SK-N-SH (cell line): ENCODE data around the gene PPDPF. TPM values are rescaled to one million over a fixed set of nuclear protein-coding genes. Genes with fewer than 3 reads are reported as not detected.

ENCODE experiments used
- CTCF ChIA-PET: fragments of 300-600, 350-600 bp; formaldehyde crosslinking; extraction: SDS; loops from one replicate; lab custom pipeline; 2021; lab: Yijun Ruan, JAX
- POLR2A ChIA-PET: fragments of 350-600 bp; sonication (Branson Sonifier 250); formaldehyde crosslinking; extraction: SDS; loops from one replicate; lab custom pipeline; 2020; ENCODE audit warnings: antibody characterized with exemption, inconsistent platforms; lab: Yijun Ruan, JAX
- DNase-seq: peaks from one replicate; pipeline ENCODE4 v3.0.0; 2012
- H2AFZ ChIP-seq: fragments of 200-600 bp; sonication (generic); 2 replicates; pipeline ENCODE4 v1.8.1; 2016; ENCODE audit warnings: antibody characterized with exemption, mild to moderate bottlenecking, low read depth
- H3F3A ChIP-seq: fragments of 200-600 bp; sonication (generic); replicated peaks from 2 replicates; pipeline ENCODE3; 2016; ENCODE audit warnings: antibody characterized with exemption, mild to moderate bottlenecking; ENCODE audit not compliant: insufficient read depth
- H3K27ac ChIP-seq, 2 experiments: fragments of 200-500 bp in 1 of 2; fragments of 200-600 bp in 1 of 2; sonication (Bioruptor generic) in 1 of 2; sonication (generic), shearing (Covaris generic) in 1 of 2; 2 replicates each; pipeline versions ENCODE4 v1.5.1 to v1.6.1; 2014 to 2016; ENCODE audit warnings: low read depth in 2 of 2, inconsistent platforms in 1 of 2, low read length in 1 of 2, mild to moderate bottlenecking in 1 of 2, mixed read lengths in 1 of 2
- H3K27me3 ChIP-seq: fragments of 200-600 bp; sonication (generic), shearing (Covaris generic); 2 replicates; pipeline ENCODE4 v1.6.1; 2016; ENCODE audit warnings: mixed run types; ENCODE audit not compliant: insufficient read depth
- H3K36me3 ChIP-seq, 2 experiments: fragments of 200-500 bp in 1 of 2; fragments of 200-600 bp in 1 of 2; sonication (Bioruptor generic) in 1 of 2; sonication (generic) in 1 of 2; replicated peaks in 1 of 2; 2 replicates each; pipeline versions ENCODE3 to v1.5.1; 2014 to 2016; ENCODE audit warnings: low read length in 1 of 2, mild to moderate bottlenecking in 1 of 2; ENCODE audit not compliant: insufficient read depth in 2 of 2, control insufficient read depth in 1 of 2
- H3K4me1 ChIP-seq, 2 experiments: fragments of 200-500 bp in 1 of 2; fragments of 200-600 bp in 1 of 2; sonication (Bioruptor generic) in 1 of 2; sonication (generic), shearing (Covaris generic) in 1 of 2; 2 replicates each; pipeline versions ENCODE4 v1.5.1 to v1.6.1; 2014 to 2016; ENCODE audit warnings: low read depth in 1 of 2, low read length in 1 of 2, mixed run types in 1 of 2; ENCODE audit not compliant: insufficient read depth in 2 of 2, control insufficient read depth in 1 of 2
- H3K4me2 ChIP-seq: fragments of 200-600 bp; sonication (generic), shearing (Covaris generic); 2 replicates; pipeline ENCODE4 v1.6.1; 2017; ENCODE audit warnings: mixed run types
- H3K4me3 ChIP-seq, 2 experiments: fragments of 200-500 bp in 1 of 2; fragments of 200-600 bp in 1 of 2; sonication (Bioruptor generic) in 1 of 2; sonication (generic), shearing (Covaris generic) in 1 of 2; 2 replicates each; pipeline versions ENCODE4 v1.5.1 to v1.8.1; 2014 to 2016; ENCODE audit warnings: low read depth in 2 of 2, inconsistent platforms in 1 of 2, low read length in 1 of 2, mild to moderate bottlenecking in 1 of 2, mixed read lengths in 1 of 2, moderate library complexity in 1 of 2
- H3K79me2 ChIP-seq: fragments of 200-600 bp; sonication (generic); 2 replicates; pipeline ENCODE4 v1.8.1; 2017; ENCODE audit warnings: mild to moderate bottlenecking; ENCODE audit not compliant: insufficient read depth
- H3K9ac ChIP-seq: fragments of 200-600 bp; sonication (generic); 2 replicates; pipeline ENCODE4 v1.6.1; 2017; ENCODE audit warnings: mixed run types
- H3K9me2 ChIP-seq: fragments of 200-600 bp; sonication (generic); 2 replicates; pipeline ENCODE4 v1.6.1; 2017; ENCODE audit warnings: mixed run types
- H3K9me3 ChIP-seq: fragments of 200-600 bp; sonication (generic); 2 replicates; pipeline ENCODE4 v1.6.1; 2017; ENCODE audit warnings: mixed run types, mild to moderate bottlenecking, moderate library complexity
- H4K20me1 ChIP-seq: fragments of 200-600 bp; sonication (generic); 2 replicates; pipeline ENCODE4 v1.6.1; 2017; ENCODE audit warnings: mild to moderate bottlenecking, mixed run types; ENCODE audit not compliant: insufficient read depth
- CHD2 ChIP-seq: fragments of 150-350 bp; IDR thresholded peaks from 2 replicates; pipeline ENCODE4 v1.6.1; 2018; ENCODE audit warnings: low read length; ENCODE audit not compliant: partially characterized antibody
- CTCF ChIP-seq: fragments of 200-600 bp; sonication (generic); IDR thresholded peaks from 2 replicates; pipeline ENCODE4 v1.6.1; 2017; ENCODE audit warnings: antibody characterized with exemption, mild to moderate bottlenecking, moderate library complexity
- ELF1 ChIP-seq: IDR thresholded peaks from 2 replicates; pipeline ENCODE4 v1.4.0; 2012
- EP300 ChIP-seq, 2 experiments: IDR thresholded peaks; 2 replicates each; pipeline versions ENCODE4 v1.4.0 to v1.6.1; 2012; ENCODE audit warnings: borderline replicate concordance in 1 of 2, low read depth in 1 of 2, low read length in 1 of 2
- EZH2phosphoT487 ChIP-seq: fragments of 200-600 bp; sonication (generic); IDR thresholded peaks from 2 replicates; pipeline ENCODE4 v1.6.1; 2017; ENCODE audit warnings: low read depth, mixed run types, mild to moderate bottlenecking, antibody characterized with exemption, moderate library complexity, borderline replicate concordance
- FOSL2 ChIP-seq: IDR thresholded peaks from 2 replicates; pipeline ENCODE4 v1.4.0; 2012; ENCODE audit warnings: low read depth, mild to moderate bottlenecking, moderate library complexity, borderline replicate concordance
- GATA2 ChIP-seq: sonication (generic); formaldehyde crosslinking; IDR thresholded peaks from 2 replicates; pipeline ENCODE4 v1.5.0; 2020; ENCODE audit warnings: mild to moderate bottlenecking, missing genetic modification reagents
- JUND ChIP-seq: IDR thresholded peaks from 2 replicates; pipeline ENCODE4 v1.4.0; 2012
- NRF1 ChIP-seq: IDR thresholded peaks from 2 replicates; pipeline ENCODE4 v1.6.1; 2012; ENCODE audit warnings: low read depth, mild to moderate bottlenecking, low read length
- RAD21 ChIP-seq: IDR thresholded peaks from 2 replicates; pipeline ENCODE4 v1.6.1; 2012; ENCODE audit warnings: mild to moderate bottlenecking, low read length
- TCF12 ChIP-seq: IDR thresholded peaks from 2 replicates; pipeline ENCODE4 v1.4.0; 2012
- TEAD4 ChIP-seq: IDR thresholded peaks from 2 replicates; pipeline ENCODE4 v1.4.0; 2012; ENCODE audit warnings: mild to moderate bottlenecking, borderline replicate concordance; ENCODE audit not compliant: insufficient read depth
- ZBTB33 ChIP-seq: IDR thresholded peaks from 2 replicates; pipeline ENCODE4 v1.4.0; 2012; ENCODE audit warnings: low read depth, borderline replicate concordance
- WGBS: methylation state at CpG from one replicate; pipeline ENCODE4 v1.1.6; 2017; ENCODE audit warnings: low lambda C conversion rate; 5-methylcytosine and 5-hydroxymethylcytosine counted together
- polyA plus RNA-seq, 3 experiments: library from polyadenylated mRNA; depleted of rRNA; stranded (reverse); fragments of >200 nt; gene quantifications; 2 replicates each; pipeline ENCODE4 v1.2.3, GENCODE V29; 2012
- TF ChIP-seq, protein P1 (sequence below): IDR thresholded peaks from 2 replicates; pipeline ENCODE4 v1.4.0; 2012; ENCODE audit warnings: low read depth, borderline replicate concordance
- TF ChIP-seq, protein P2 (sequence below): IDR thresholded peaks from 2 replicates; pipeline ENCODE4; 2012
- TF ChIP-seq, protein P3 (sequence below): IDR thresholded peaks from 2 replicates; pipeline ENCODE4 v1.6.1; 2012; ENCODE audit warnings: mild to moderate bottlenecking, low read depth, low read length, moderate library complexity

The PPDPF gene
- polyA plus RNA-seq, 1 of the 3 experiments (the other 2 are of a cell fraction), result 71.4 TPM

DNA sequence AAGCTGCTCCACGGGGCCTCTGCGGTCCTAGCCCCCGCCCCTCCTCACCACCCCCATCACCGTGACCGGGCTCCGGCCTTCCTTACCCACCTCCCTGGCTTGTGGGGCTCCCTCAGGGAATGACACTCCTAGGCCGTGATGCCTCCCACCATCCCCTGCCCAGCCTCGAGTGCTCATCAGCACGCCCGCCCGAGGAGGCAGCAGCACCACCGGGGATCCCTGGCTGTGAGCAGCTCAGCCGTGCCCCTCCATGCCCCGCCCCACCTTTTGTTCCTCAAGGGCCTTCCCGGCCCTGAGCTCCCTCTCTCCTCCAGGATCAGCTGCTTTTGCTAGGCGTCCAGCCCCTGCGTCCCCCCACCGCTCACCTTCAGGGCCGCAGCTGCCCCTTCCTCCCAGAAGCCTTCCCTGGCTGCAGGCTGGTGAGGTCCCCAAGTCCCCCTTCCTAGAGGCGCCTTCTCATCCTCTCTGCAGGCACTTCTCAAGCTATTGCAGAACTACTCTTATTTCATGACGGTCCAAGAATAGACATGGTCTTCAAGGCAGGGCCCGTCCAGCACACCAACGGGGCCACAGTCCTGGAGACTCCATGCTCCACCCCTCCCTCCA is 36.4 kb downstream of the PPDPF start:
- H3K36me3 ChIP-seq, result peaks cover 0 to 11% of the 10 kb centered on the region in 2 experiments
- peaks cover 7% of the 10 kb centered on the region for H3F3A ChIP-seq
- H3K79me2 ChIP-seq, result no peaks in the 10 kb centered on the region
- WGBS, result 91% methylated on average over 16 of the region's 23 CpGs
- H3K4me3 ChIP-seq, result no peak overlapping the region
- no peak for TF ChIP-seq ZBTB33
- TF ChIP-seq RAD21, result no peak
- no peak for TF ChIP-seq EZH2phosphoT487
- TF ChIP-seq CHD2, result no peak
- TF ChIP-seq, protein P1, sequence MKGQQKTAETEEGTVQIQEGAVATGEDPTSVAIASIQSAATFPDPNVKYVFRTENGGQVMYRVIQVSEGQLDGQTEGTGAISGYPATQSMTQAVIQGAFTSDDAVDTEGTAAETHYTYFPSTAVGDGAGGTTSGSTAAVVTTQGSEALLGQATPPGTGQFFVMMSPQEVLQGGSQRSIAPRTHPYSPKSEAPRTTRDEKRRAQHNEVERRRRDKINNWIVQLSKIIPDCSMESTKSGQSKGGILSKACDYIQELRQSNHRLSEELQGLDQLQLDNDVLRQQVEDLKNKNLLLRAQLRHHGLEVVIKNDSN, result no peak
- TF ChIP-seq NRF1, result no peak
- no peak for TF ChIP-seq CTCF
- no peak for TF ChIP-seq TEAD4
- TF ChIP-seq EP300 (IDR thresholded peaks at IDR 0.05; ENCODE audit: borderline replicate concordance in 1 of 2, low read depth in 1 of 2, low read length in 1 of 2), result no peak
- TF ChIP-seq FOSL2, result no peak
- no peak for TF ChIP-seq TCF12
- TF ChIP-seq JUND, result no peak
- TF ChIP-seq GATA2 (CRISPR knock-in tag), result no peak
- TF ChIP-seq ELF1, result no peak
- TF ChIP-seq, protein P2, sequence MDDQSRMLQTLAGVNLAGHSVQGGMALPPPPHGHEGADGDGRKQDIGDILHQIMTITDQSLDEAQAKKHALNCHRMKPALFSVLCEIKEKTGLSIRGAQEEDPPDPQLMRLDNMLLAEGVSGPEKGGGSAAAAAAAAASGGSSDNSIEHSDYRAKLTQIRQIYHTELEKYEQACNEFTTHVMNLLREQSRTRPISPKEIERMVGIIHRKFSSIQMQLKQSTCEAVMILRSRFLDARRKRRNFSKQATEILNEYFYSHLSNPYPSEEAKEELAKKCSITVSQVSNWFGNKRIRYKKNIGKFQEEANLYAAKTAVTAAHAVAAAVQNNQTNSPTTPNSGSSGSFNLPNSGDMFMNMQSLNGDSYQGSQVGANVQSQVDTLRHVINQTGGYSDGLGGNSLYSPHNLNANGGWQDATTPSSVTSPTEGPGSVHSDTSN, result no peak
- TF ChIP-seq, protein P3, sequence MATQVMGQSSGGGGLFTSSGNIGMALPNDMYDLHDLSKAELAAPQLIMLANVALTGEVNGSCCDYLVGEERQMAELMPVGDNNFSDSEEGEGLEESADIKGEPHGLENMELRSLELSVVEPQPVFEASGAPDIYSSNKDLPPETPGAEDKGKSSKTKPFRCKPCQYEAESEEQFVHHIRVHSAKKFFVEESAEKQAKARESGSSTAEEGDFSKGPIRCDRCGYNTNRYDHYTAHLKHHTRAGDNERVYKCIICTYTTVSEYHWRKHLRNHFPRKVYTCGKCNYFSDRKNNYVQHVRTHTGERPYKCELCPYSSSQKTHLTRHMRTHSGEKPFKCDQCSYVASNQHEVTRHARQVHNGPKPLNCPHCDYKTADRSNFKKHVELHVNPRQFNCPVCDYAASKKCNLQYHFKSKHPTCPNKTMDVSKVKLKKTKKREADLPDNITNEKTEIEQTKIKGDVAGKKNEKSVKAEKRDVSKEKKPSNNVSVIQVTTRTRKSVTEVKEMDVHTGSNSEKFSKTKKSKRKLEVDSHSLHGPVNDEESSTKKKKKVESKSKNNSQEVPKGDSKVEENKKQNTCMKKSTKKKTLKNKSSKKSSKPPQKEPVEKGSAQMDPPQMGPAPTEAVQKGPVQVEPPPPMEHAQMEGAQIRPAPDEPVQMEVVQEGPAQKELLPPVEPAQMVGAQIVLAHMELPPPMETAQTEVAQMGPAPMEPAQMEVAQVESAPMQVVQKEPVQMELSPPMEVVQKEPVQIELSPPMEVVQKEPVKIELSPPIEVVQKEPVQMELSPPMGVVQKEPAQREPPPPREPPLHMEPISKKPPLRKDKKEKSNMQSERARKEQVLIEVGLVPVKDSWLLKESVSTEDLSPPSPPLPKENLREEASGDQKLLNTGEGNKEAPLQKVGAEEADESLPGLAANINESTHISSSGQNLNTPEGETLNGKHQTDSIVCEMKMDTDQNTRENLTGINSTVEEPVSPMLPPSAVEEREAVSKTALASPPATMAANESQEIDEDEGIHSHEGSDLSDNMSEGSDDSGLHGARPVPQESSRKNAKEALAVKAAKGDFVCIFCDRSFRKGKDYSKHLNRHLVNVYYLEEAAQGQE, result no peak
- H3K9me2 ChIP-seq, result no peaks in the 10 kb centered on the region
- DNase-seq, result no peak
- no peak overlapping the region for H3K27ac ChIP-seq
- H3K9ac ChIP-seq, result no peak overlapping the region
- H3K9me3 ChIP-seq, result no peaks in the 10 kb centered on the region
- H3K27me3 ChIP-seq, result no peaks in the 10 kb centered on the region
- ChIA-PET POLR2A (interaction anchor here (1.1 kb wide), 1 partner anchor 9 kb away, joined by 3 read pairs; no protein-coding TSS in a partner anchor), CTCF (interaction anchor here (1.8 kb wide), 1 partner anchor 19 kb away, joined by 5 read pairs; no protein-coding TSS in a partner anchor)
- no peak overlapping the region for H2AFZ ChIP-seq
- no peaks in the 10 kb centered on the region for H4K20me1 ChIP-seq
- H3K4me2 ChIP-seq, result no peak overlapping the region
- peaks cover 0 to 14% of the 10 kb centered on the region in 2 experiments; a peak in 1 of 4 replicates for H3K4me1 ChIP-seq
